HepG2 (cell line): ENCODE results near the gene PLEKHG4. TPM values are rescaled to one million over a fixed set of nuclear protein-coding genes. Genes with fewer than 3 reads are reported as not detected.
A peak's percentile ranks its signal among the peaks of the same experiment; 100 is the strongest.

Experiments used
- AGO2 ChIP-seq: fragments of 200-400 bp; formaldehyde crosslinking; optimal IDR thresholded peaks from 2 replicates; pipeline ENCODE3; 2017; ENCODE audit warnings: mild to moderate bottlenecking, low read depth, low read length, moderate library complexity
- CTCF ChIP-seq: sonication (generic); formaldehyde crosslinking; IDR thresholded peaks from 2 replicates; pipeline ENCODE4 v1.5.0; 2020; ENCODE audit warnings: mild to moderate bottlenecking, missing genetic modification reagents, moderate library complexity
- HDAC2 ChIP-seq: sonication (generic); formaldehyde crosslinking; IDR thresholded peaks from 2 replicates; pipeline ENCODE4 v1.4.0; 2020; ENCODE audit warnings: missing genetic modification reagents
- ZNF468 ChIP-seq: sonication (generic); formaldehyde crosslinking; IDR thresholded peaks from 2 replicates; pipeline ENCODE4 v1.8.0; 2022; ENCODE audit warnings: mild to moderate bottlenecking, moderate library complexity, missing genetic modification reagents
- ZNF546 ChIP-seq: sonication (generic); formaldehyde crosslinking; conservative IDR thresholded peaks from 2 replicates; pipeline ENCODE4 v1.8.1; 2023; ENCODE audit warnings: mild to moderate bottlenecking, missing genetic modification reagents
- ZNF773 ChIP-seq: sonication (generic); formaldehyde crosslinking; IDR thresholded peaks from 2 replicates; pipeline ENCODE4 v1.4.0; 2020; ENCODE audit warnings: missing genetic modification reagents, borderline replicate concordance
- polyA plus RNA-seq, 8 experiments: library from polyadenylated mRNA; depleted of rRNA in 3 of 8; stranded (reverse) in 7 of 8; unstranded in 1 of 8; fragments of >200 nt; fragmentation: Illumina TruSeq in 4 of 8; extraction: Trizol in 4 of 8; gene quantifications; 2 replicates each; pipeline versions ENCODE4 v1.2.1 to v1.2.3, GENCODE V29; 2011 to 2016; ENCODE audit warnings: low read depth in 4 of 8, missing spikeins in 1 of 8, mixed read lengths in 1 of 8; ENCODE audit not compliant: insufficient read depth in 1 of 8
- total RNA-seq, 5 experiments: library from RNA; depleted of rRNA; stranded (reverse); fragments of >200 nt; fragmentation: Illumina TruSeq; extraction: Trizol; gene quantifications; 2 replicates each; pipeline ENCODE4 v1.2.3, GENCODE V29; 2016; ENCODE audit warnings: low read depth in 1 of 5
- TF ChIP-seq, protein P1 (sequence below): sonication (generic); formaldehyde crosslinking; IDR thresholded peaks from 2 replicates; pipeline ENCODE4 v1.4.0; 2020; ENCODE audit warnings: mild to moderate bottlenecking, missing genetic modification reagents, borderline replicate concordance
- TF ChIP-seq, protein P2 (sequence below): sonication (generic); formaldehyde crosslinking; IDR thresholded peaks from 2 replicates; pipeline ENCODE4 v1.4.0; 2020; ENCODE audit warnings: missing genetic modification reagents, borderline replicate concordance

PLEKHG4 gene
- total and polyA plus RNA-seq, 2 of the 13 experiments (the other 11 are each of a cell fraction or from before 2014, with no cell fraction given) = 7.1 to 13.6 TPM

GRCh38 chr16:67264277-67264676 lies 15.1 kb upstream of the PLEKHG4 start (continued):
- TF ChIP-seq, protein P1, sequence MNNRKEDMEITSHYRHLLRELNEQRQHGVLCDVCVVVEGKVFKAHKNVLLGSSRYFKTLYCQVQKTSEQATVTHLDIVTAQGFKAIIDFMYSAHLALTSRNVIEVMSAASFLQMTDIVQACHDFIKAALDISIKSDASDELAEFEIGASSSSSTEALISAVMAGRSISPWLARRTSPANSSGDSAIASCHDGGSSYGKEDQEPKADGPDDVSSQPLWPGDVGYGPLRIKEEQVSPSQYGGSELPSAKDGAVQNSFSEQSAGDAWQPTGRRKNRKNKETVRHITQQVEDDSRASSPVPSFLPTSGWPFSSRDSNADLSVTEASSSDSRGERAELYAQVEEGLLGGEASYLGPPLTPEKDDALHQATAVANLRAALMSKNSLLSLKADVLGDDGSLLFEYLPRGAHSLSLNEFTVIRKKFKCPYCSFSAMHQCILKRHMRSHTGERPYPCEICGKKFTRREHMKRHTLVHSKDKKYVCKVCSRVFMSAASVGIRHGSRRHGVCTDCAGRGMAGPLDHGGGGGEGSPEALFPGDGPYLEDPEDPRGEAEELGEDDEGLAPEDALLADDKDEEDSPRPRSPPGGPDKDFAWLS = no peak
- TF ChIP-seq ZNF773 (CRISPR knock-in tag) (no peak), ZNF546 (CRISPR knock-in tag) (no peak), ZNF468 (CRISPR knock-in tag) (no peak), HDAC2 (CRISPR knock-in tag) (no peak), AGO2 (no peak), CTCF (CRISPR knock-in tag) (peak; percentile 49)
- TF ChIP-seq, protein P2, sequence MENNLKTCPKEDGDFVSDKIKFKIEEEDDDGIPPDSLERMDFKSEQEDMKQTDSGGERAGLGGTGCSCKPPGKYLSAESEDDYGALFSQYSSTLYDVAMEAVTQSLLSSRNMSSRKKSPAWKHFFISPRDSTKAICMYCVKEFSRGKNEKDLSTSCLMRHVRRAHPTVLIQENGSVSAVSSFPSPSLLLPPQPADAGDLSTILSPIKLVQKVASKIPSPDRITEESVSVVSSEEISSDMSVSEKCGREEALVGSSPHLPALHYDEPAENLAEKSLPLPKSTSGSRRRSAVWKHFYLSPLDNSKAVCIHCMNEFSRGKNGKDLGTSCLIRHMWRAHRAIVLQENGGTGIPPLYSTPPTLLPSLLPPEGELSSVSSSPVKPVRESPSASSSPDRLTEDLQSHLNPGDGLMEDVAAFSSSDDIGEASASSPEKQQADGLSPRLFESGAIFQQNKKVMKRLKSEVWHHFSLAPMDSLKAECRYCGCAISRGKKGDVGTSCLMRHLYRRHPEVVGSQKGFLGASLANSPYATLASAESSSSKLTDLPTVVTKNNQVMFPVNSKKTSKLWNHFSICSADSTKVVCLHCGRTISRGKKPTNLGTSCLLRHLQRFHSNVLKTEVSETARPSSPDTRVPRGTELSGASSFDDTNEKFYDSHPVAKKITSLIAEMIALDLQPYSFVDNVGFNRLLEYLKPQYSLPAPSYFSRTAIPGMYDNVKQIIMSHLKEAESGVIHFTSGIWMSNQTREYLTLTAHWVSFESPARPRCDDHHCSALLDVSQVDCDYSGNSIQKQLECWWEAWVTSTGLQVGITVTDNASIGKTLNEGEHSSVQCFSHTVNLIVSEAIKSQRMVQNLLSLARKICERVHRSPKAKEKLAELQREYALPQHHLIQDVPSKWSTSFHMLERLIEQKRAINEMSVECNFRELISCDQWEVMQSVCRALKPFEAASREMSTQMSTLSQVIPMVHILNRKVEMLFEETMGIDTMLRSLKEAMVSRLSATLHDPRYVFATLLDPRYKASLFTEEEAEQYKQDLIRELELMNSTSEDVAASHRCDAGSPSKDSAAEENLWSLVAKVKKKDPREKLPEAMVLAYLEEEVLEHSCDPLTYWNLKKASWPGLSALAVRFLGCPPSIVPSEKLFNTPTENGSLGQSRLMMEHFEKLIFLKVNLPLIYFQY = no peak
